H1 (cell line): ENCODE data around the gene PRC1. TPM values are rescaled to one million over a fixed set of nuclear protein-coding genes. Genes with fewer than 3 reads are reported as not detected.

Experiments used
- CEBPB ChIP-seq: IDR thresholded peaks from 2 replicates; pipeline ENCODE4 v1.6.1; 2012; ENCODE audit warnings: low read depth, low read length
- CHD2 ChIP-seq: IDR thresholded peaks from 2 replicates; pipeline ENCODE4 v1.6.1; 2012; ENCODE audit warnings: low read length, improper control_type of control experiment
- EP300 ChIP-seq, 2 experiments: IDR thresholded peaks; 1 replicate in 1 of 2; 2 replicates in 1 of 2; pipeline ENCODE4 v1.6.1; 2011 to 2012; ENCODE audit warnings: low read depth in 2 of 2, low read length in 2 of 2, mild to moderate bottlenecking in 2 of 2, borderline replicate concordance in 1 of 2, inconsistent platforms in 1 of 2, moderate library complexity in 1 of 2
- GTF2F1 ChIP-seq: IDR thresholded peaks from 2 replicates; pipeline ENCODE4 v1.6.1; 2012; ENCODE audit warnings: low read depth, low read length, improper control_type of control experiment, borderline replicate concordance
- JUN ChIP-seq: IDR thresholded peaks from 2 replicates; pipeline ENCODE4 v1.6.1; 2011; ENCODE audit warnings: low read depth, mild to moderate bottlenecking, improper control_type of control experiment, low read length
- KDM1A ChIP-seq: fragments of 200-600, 300-600 bp; sonication (generic); IDR thresholded peaks from 2 replicates; pipeline ENCODE4 v1.7.1; 2016; ENCODE audit warnings: mild to moderate bottlenecking, low read length, borderline replicate concordance
- KDM4A ChIP-seq: IDR thresholded peaks from one replicate; pipeline ENCODE4 v1.7.1; 2012; ENCODE audit warnings: low read depth, mild to moderate bottlenecking, moderate library complexity, low read length, inconsistent platforms; ENCODE audit not compliant: severe bottlenecking
- MAFK ChIP-seq: IDR thresholded peaks from 2 replicates; pipeline ENCODE4 v1.6.1; 2012; ENCODE audit warnings: low read depth, mild to moderate bottlenecking, improper control_type of control experiment, low read length
- MAX ChIP-seq: IDR thresholded peaks from 2 replicates; pipeline ENCODE4 v1.6.1; 2012; ENCODE audit warnings: inconsistent platforms
- NANOG ChIP-seq: IDR thresholded peaks from 2 replicates; pipeline ENCODE4 v1.6.1; 2011; ENCODE audit warnings: low read length, low read depth, mild to moderate bottlenecking, inconsistent platforms; ENCODE audit not compliant: insufficient read depth, poor library complexity, severe bottlenecking
- NRF1 ChIP-seq: IDR thresholded peaks from 2 replicates; pipeline ENCODE4 v1.6.1; 2011; ENCODE audit warnings: mild to moderate bottlenecking, low read depth, low read length, improper control_type of control experiment
- PHF8 ChIP-seq: fragments of 200-600 bp; sonication (generic); conservative IDR thresholded peaks from 2 replicates; pipeline ENCODE4 v1.7.1; 2012; ENCODE audit warnings: low read depth, mild to moderate bottlenecking, inconsistent platforms, low read length, moderate library complexity
- POLR2A ChIP-seq, 2 experiments: IDR thresholded peaks; 1 replicate in 1 of 2; 2 replicates in 1 of 2; pipeline ENCODE4 v1.6.1; 2011; ENCODE audit warnings: low read depth in 2 of 2, low read length in 2 of 2, mild to moderate bottlenecking in 2 of 2; ENCODE audit errors: control extremely low read depth in 1 of 2
- POU5F1 ChIP-seq: IDR thresholded peaks from 2 replicates; pipeline ENCODE4 v1.6.1; 2011; ENCODE audit warnings: low read depth, mild to moderate bottlenecking, low read length, moderate library complexity
- RAD21 ChIP-seq, 2 experiments: IDR thresholded peaks in 1 of 2; conservative IDR thresholded peaks in 1 of 2; 2 replicates each; pipeline ENCODE4 v1.6.1; 2011; ENCODE audit warnings: low read depth in 2 of 2, low read length in 2 of 2, improper control_type of control experiment in 1 of 2, inconsistent platforms in 1 of 2, mild to moderate bottlenecking in 1 of 2, moderate library complexity in 1 of 2
- RBBP5 ChIP-seq: IDR thresholded peaks from 2 replicates; pipeline ENCODE4 v1.7.1; 2012; ENCODE audit warnings: low read depth, mild to moderate bottlenecking, inconsistent platforms, low read length, moderate library complexity, borderline replicate concordance
- RFX5 ChIP-seq: IDR thresholded peaks from 2 replicates; pipeline ENCODE4 v1.6.1; 2011; ENCODE audit warnings: low read depth, low read length, improper control_type of control experiment, borderline replicate concordance
- SIX5 ChIP-seq: IDR thresholded peaks from 2 replicates; pipeline ENCODE4 v1.6.1; 2011; ENCODE audit warnings: mild to moderate bottlenecking, low read depth, low read length
- SP4 ChIP-seq: IDR thresholded peaks from 2 replicates; pipeline ENCODE4 v1.6.1; 2012; ENCODE audit warnings: low read length, inconsistent platforms
- YY1 ChIP-seq: IDR thresholded peaks from 2 replicates; pipeline ENCODE4 v1.6.1; 2011; ENCODE audit warnings: low read depth, mild to moderate bottlenecking, low read length
- polyA plus RNA-seq, 7 experiments: library from polyadenylated mRNA; depleted of rRNA in 3 of 7; stranded (reverse) in 5 of 7; unstranded in 2 of 7; fragments of >200 nt in 5 of 7; fragments of 200-250 nt in 2 of 7; gene quantifications; 1 replicate in 5 of 7; 2 replicates in 1 of 7; 4 replicates in 1 of 7; pipeline versions ENCODE4 v1.2.1 to v1.2.3, GENCODE V29; 2011 to 2013; ENCODE audit warnings: missing spikeins in 2 of 7, mixed read lengths in 2 of 7
- total RNA-seq: library from RNA; stranded (reverse); fragmentation: NEBNext Ultra II Directional; extraction: Animal tissue kit (Norgen Biotek cat#: 25700); gene quantifications from 2 replicates; pipeline ENCODE4 v1.2.1, GENCODE V29; 2021
- TF ChIP-seq, protein P1 (sequence below): IDR thresholded peaks from 2 replicates; pipeline ENCODE4 v1.6.1; 2012; ENCODE audit warnings: inconsistent platforms

Gene PRC1
- total and polyA plus RNA-seq, 2 of the 8 experiments (the other 6 are each of a cell fraction or from before 2014, with no cell fraction given): 90.7 to 181 TPM

GRCh38 chr15:90957031-90957790 is 37.1 kb downstream of the PRC1 start (continued):
- peak; percentile 89 for TF ChIP-seq MAX
- no peak for TF ChIP-seq MAFK
- peak; percentile 59 for TF ChIP-seq PHF8
- TF ChIP-seq CEBPB: no peak
- TF ChIP-seq RFX5: no peak
- no peak for TF ChIP-seq JUN
- peak; percentile 52 for TF ChIP-seq KDM4A
- no peak for TF ChIP-seq EP300 (IDR thresholded peaks at IDR 0.05; ENCODE audit: borderline replicate concordance in 1 of 2, low read depth in 2 of 2, low read length in 2 of 2)
- TF ChIP-seq POLR2A (IDR thresholded peaks at IDR 0.05; ENCODE audit: control extremely low read depth in 1 of 2, low read depth in 2 of 2, low read length in 2 of 2): peak in 1 of 2 experiments; percentile 62; a peak in 2 of 3 replicates
- no peak for TF ChIP-seq RAD21 (IDR thresholded peaks at IDR 0.05 in 1 of 2, conservative IDR thresholded peaks at IDR 0.05 in 1 of 2; ENCODE audit: low read depth in 2 of 2, low read length in 2 of 2)
- TF ChIP-seq YY1: no peak
- no peak for TF ChIP-seq KDM1A
- TF ChIP-seq RBBP5: 0 out of 2 replicates have a peak, but pooled peaks have one; percentile 34
- TF ChIP-seq NANOG: no peak
- TF ChIP-seq POU5F1: no peak
- TF ChIP-seq NRF1: no peak
- TF ChIP-seq SIX5: no peak
- no peak for TF ChIP-seq SP4
- TF ChIP-seq GTF2F1: no peak
- no peak for TF ChIP-seq CHD2
- TF ChIP-seq, protein P1, sequence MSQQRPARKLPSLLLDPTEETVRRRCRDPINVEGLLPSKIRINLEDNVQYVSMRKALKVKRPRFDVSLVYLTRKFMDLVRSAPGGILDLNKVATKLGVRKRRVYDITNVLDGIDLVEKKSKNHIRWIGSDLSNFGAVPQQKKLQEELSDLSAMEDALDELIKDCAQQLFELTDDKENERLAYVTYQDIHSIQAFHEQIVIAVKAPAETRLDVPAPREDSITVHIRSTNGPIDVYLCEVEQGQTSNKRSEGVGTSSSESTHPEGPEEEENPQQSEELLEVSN: peak; percentile 68
